Loucy (cell line): ENCODE data around the gene C12orf60.
"Not testable (repeated sequence)": the region's sequence is repeated elsewhere in the genome, so short reads cannot be mapped to it uniquely, and the experiment has no call there.

Experiments
- EZH2phosphoT487 ChIP-seq: fragments of 200-600 bp; IDR thresholded peaks from 2 replicates; pipeline ENCODE4 v1.6.1; 2018; ENCODE audit warnings: antibody characterized with exemption, mild to moderate bottlenecking, moderate library complexity, borderline replicate concordance
- TF ChIP-seq, protein P1 (sequence below): fragments of 200-600 bp; sonication (generic); conservative IDR thresholded peaks from 2 replicates; pipeline ENCODE4 v1.5.1; 2014; ENCODE audit warnings: mild to moderate bottlenecking, antibody characterized with exemption, low read length

DNA sequence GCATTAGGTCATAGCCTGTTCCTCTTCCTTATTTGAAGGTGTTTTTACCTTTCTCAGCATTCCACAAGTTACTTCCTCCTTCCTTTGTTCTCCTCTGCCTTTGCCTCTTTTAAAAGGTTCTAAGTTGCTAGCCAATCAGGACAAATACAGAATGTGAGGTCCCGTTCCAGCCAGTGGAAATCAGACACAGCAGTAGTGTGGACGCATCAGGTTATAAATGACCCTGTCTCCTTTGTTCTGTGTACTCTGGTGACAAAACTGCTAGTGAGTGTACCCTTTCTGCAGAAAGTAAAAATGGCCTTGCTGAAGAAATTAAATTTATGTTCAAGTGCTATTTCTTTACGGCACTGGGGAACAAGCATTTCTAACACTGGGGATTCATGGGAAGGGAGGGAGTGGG, 37.5 kb upstream of the C12orf60 start:
- TF ChIP-seq, protein P1, sequence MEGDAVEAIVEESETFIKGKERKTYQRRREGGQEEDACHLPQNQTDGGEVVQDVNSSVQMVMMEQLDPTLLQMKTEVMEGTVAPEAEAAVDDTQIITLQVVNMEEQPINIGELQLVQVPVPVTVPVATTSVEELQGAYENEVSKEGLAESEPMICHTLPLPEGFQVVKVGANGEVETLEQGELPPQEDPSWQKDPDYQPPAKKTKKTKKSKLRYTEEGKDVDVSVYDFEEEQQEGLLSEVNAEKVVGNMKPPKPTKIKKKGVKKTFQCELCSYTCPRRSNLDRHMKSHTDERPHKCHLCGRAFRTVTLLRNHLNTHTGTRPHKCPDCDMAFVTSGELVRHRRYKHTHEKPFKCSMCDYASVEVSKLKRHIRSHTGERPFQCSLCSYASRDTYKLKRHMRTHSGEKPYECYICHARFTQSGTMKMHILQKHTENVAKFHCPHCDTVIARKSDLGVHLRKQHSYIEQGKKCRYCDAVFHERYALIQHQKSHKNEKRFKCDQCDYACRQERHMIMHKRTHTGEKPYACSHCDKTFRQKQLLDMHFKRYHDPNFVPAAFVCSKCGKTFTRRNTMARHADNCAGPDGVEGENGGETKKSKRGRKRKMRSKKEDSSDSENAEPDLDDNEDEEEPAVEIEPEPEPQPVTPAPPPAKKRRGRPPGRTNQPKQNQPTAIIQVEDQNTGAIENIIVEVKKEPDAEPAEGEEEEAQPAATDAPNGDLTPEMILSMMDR = not testable (repeated sequence)
- TF ChIP-seq EZH2phosphoT487 = not testable (repeated sequence)
